OCI-LY3 (cell line): ENCODE data around the gene DGKB.

ENCODE experiments used
- H2AFZ ChIP-seq: fragments of 200-600, 300-600 bp; shearing (Covaris generic); 2 replicates; pipeline ENCODE4 v1.6.0; 2014; ENCODE audit warnings: antibody characterized with exemption, low read depth, low read length
- H3K27ac ChIP-seq: fragments of 200-600, 300-600 bp; sonication (generic); 2 replicates; pipeline ENCODE4 v1.5.1; 2014; ENCODE audit warnings: mild to moderate bottlenecking, low read length, moderate library complexity, mixed read lengths
- H3K27me3 ChIP-seq: fragments of 200-600, 300-600 bp; sonication (generic); 2 replicates; pipeline ENCODE4 v1.6.1; 2014; ENCODE audit warnings: low read depth, low read length, mixed read lengths
- H3K36me3 ChIP-seq: fragments of 200-600, 300-600 bp; sonication (generic); replicated peaks from 2 replicates; pipeline ENCODE3; 2014; ENCODE audit warnings: low read depth, low read length, mixed read lengths
- H3K4me1 ChIP-seq: fragments of 300-600, 200-600 bp; sonication (generic); 2 replicates; pipeline ENCODE4 v1.6.1; 2014; ENCODE audit warnings: low read length, mixed read lengths
- H3K4me2 ChIP-seq: fragments of 200-600, 300-600 bp; sonication (generic); 2 replicates; pipeline ENCODE4 v1.6.1; 2014; ENCODE audit warnings: low read length, mixed read lengths
- H3K4me3 ChIP-seq: fragments of 300-600, 200-600 bp; sonication (generic); 2 replicates; pipeline ENCODE4 v1.5.1; 2014; ENCODE audit warnings: antibody characterized with exemption, mild to moderate bottlenecking, low read length, moderate library complexity
- H3K79me2 ChIP-seq: fragments of 300-600, 200-600 bp; shearing (Covaris generic); 2 replicates; pipeline ENCODE4 v1.6.1; 2014; ENCODE audit warnings: mild to moderate bottlenecking, low read length, mixed read lengths
- H3K9ac ChIP-seq: fragments of 300-600, 200-600 bp; shearing (Covaris generic); 2 replicates; pipeline ENCODE4 v1.6.0; 2014; ENCODE audit warnings: mild to moderate bottlenecking, low read length, moderate library complexity
- H3K9me3 ChIP-seq: fragments of 200-600, 300-600 bp; shearing (Covaris generic); 2 replicates; pipeline ENCODE4 v1.6.1; 2014; ENCODE audit warnings: low read length, mixed read lengths; ENCODE audit not compliant: insufficient read depth
- H4K20me1 ChIP-seq: fragments of 200-600, 300-600 bp; sonication (generic); 2 replicates; pipeline ENCODE4 v1.6.1; 2016; ENCODE audit warnings: low read length, mixed read lengths; ENCODE audit not compliant: insufficient read depth
- CTCF ChIP-seq: fragments of 200-600, 300-600 bp; sonication (generic); IDR thresholded peaks from 2 replicates; pipeline ENCODE4 v1.5.1; 2014; ENCODE audit warnings: antibody characterized with exemption, low read length, low read depth
- EZH2phosphoT487 ChIP-seq: fragments of 200-600 bp; shearing (Covaris generic); IDR thresholded peaks from 2 replicates; pipeline ENCODE4 v1.6.1; 2018; ENCODE audit warnings: antibody characterized with exemption, mixed run types, low read depth

DGKB gene

GRCh38 chr7:14851610-14852009 is 50.9 kb downstream of the DGKB start:
- H3K4me3 ChIP-seq = no peak overlapping the region
- peaks cover 13% of the 10 kb centered on the region for H3K4me1 ChIP-seq
- H3K36me3 ChIP-seq = no peaks in the 10 kb centered on the region
- no peak overlapping the region for H3K4me2 ChIP-seq
- no peak overlapping the region for H3K27ac ChIP-seq
- H3K9ac ChIP-seq = no peak overlapping the region
- H3K9me3 ChIP-seq = no peaks in the 10 kb centered on the region
- H3K79me2 ChIP-seq = no peaks in the 10 kb centered on the region
- TF ChIP-seq CTCF = no peak
- no peak for TF ChIP-seq EZH2phosphoT487
- no peaks in the 10 kb centered on the region for H3K27me3 ChIP-seq
- H4K20me1 ChIP-seq = no peaks in the 10 kb centered on the region
- no peak overlapping the region for H2AFZ ChIP-seq

- no peaks in the 10 kb centered on the region for H3K9me3 ChIP-seq
- H4K20me1 ChIP-seq = no peaks in the 10 kb centered on the region
- H2AFZ ChIP-seq = no peak overlapping the region; the same call in 1 of the 2 replicates
- H3K4me3 ChIP-seq = no peak overlapping the region
- H3K9ac ChIP-seq = no peak overlapping the region
- no peaks in the 10 kb centered on the region for H3K27me3 ChIP-seq
- no peaks in the 10 kb centered on the region for H3K36me3 ChIP-seq
- TF ChIP-seq CTCF (no peak), EZH2phosphoT487 (no peak)
- H3K4me1 ChIP-seq = peaks cover 13% of the 10 kb centered on the region
- H3K79me2 ChIP-seq = no peaks in the 10 kb centered on the region
- H3K4me2 ChIP-seq = peak overlapping the region; percentile 22
- peak overlapping the region; percentile 35; the same call in 1 of the 2 replicates for H3K27ac ChIP-seq
These were observed 52.5 kb downstream of the DGKB start for GRCh38 chr7:14850039-14850438.

GRCh38 chr7:14846405-14846804 is 56.1 kb downstream of the DGKB start:
- H2AFZ ChIP-seq = no peak overlapping the region

DNA sequence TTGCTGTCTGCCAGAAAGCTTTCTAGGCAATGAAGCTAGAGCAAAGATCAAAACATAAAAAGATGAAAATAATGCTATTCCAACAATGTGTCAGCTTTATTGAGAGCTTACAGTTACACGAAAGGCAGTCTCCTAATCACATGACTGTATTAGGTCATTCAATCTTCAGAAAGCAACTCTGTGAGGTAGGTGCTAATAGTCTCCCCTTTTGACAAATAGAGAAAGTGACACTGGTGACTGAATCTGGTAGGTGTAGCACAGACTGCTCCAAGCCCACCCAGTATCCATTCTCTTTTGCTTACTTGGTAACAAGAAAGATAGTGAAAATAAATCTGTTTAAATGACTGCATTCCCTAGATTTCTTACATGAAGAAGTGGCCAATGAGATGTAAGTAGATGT is 58.8 kb downstream of the DGKB start:
- Histone ChIP-seq H3K4me3 (no peak overlapping the region), H3K9me3 (no peaks in the 10 kb centered on the region), H2AFZ (no peak overlapping the region), H3K36me3 (no peaks in the 10 kb centered on the region), H4K20me1 (no peaks in the 10 kb centered on the region), H3K27ac (no peak overlapping the region), H3K4me2 (no peak overlapping the region), H3K9ac (no peak overlapping the region), H3K4me1 (no peaks in the 10 kb centered on the region), H3K27me3 (no peaks in the 10 kb centered on the region), H3K79me2 (no peaks in the 10 kb centered on the region)
- no peak for TF ChIP-seq EZH2phosphoT487
- no peak for TF ChIP-seq CTCF

More at GRCh38 chr7:14846405-14846804, 56.1 kb downstream of the DGKB start:
- no peak overlapping the region for H3K4me3 ChIP-seq
- no peaks in the 10 kb centered on the region for H3K36me3 ChIP-seq
- H3K27ac ChIP-seq = no peak overlapping the region
- H3K9me3 ChIP-seq = no peaks in the 10 kb centered on the region
- peaks cover 13% of the 10 kb centered on the region for H3K4me1 ChIP-seq
- no peaks in the 10 kb centered on the region for H4K20me1 ChIP-seq
- no peaks in the 10 kb centered on the region for H3K27me3 ChIP-seq
- no peaks in the 10 kb centered on the region for H3K79me2 ChIP-seq
- no peak overlapping the region for H3K4me2 ChIP-seq
- no peak overlapping the region for H3K9ac ChIP-seq
- TF ChIP-seq CTCF (no peak), EZH2phosphoT487 (no peak)
